Panc1 (cell line): ENCODE measurements around the gene SLC43A1.
A peak's percentile ranks its signal among the peaks of the same experiment; 100 is the strongest.

Experiments
- CTCF ChIP-seq: fragments of 450-650 bp; IDR thresholded peaks from 2 replicates; pipeline ENCODE4 v1.5.1; 2017; ENCODE audit warnings: mild to moderate bottlenecking
- SIN3A ChIP-seq: IDR thresholded peaks from 2 replicates; pipeline ENCODE4 v1.6.1; 2012; ENCODE audit warnings: low read depth, mild to moderate bottlenecking, low read length, moderate library complexity, borderline replicate concordance; ENCODE audit not compliant: insufficient read depth
- TF ChIP-seq, protein P1 (sequence below), 2 experiments: IDR thresholded peaks; 2 replicates each; pipeline ENCODE4 v1.6.1; 2011 to 2012; ENCODE audit warnings: low read depth in 2 of 2, control low read depth in 1 of 2, low read length in 1 of 2, mild to moderate bottlenecking in 1 of 2, moderate library complexity in 1 of 2; ENCODE audit not compliant: insufficient read depth in 1 of 2

DNA sequence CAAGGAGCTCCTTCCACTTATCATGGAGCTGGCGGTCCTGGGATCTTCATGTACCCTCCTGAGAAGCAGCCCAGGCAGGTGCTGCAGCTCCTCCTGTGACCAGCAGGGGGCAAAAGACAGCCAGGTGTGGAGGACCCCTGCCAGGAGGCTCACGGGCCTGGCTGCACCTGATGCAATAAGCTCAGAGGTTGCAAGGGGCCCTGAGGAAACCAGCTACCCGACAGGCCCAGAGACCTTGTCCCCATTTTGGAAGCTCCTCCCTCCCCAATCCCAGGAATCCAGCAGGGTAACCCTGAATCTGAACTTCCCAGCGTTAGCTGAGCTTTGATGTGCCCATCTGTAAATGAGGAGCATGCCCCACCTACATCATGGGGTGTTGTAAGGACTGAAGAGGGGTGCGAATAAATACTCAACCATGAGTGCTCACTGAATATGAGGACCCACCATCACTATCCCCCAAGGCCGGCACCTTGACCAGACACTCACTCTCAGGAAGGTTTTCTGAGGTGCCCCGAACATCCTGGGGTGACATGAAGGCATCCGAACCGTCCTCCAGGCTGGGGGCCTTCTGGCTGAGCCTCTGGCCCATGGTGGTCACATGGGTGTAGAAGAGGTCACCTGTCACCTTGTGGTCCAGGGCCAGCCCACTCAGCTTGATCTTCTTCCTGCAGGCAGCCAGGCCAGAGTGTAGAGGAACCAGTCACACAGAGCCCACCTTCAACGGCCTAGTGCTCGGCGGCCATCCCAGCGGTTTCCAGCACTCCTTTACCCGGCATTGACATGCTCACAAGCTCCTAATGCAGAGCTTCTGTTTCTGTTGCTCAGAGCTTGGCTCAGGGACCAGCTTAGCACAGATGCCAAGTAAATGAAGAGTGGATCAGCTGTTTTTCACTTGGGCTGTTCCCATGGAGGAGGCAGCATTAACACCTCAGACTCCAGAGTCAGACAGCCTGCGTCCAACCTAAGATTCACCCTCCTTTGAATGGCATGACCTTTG lies 21.7 kb downstream of the SLC43A1 start:
- TF ChIP-seq CTCF (peak; percentile 93), SIN3A (no peak)
- TF ChIP-seq, protein P1, sequence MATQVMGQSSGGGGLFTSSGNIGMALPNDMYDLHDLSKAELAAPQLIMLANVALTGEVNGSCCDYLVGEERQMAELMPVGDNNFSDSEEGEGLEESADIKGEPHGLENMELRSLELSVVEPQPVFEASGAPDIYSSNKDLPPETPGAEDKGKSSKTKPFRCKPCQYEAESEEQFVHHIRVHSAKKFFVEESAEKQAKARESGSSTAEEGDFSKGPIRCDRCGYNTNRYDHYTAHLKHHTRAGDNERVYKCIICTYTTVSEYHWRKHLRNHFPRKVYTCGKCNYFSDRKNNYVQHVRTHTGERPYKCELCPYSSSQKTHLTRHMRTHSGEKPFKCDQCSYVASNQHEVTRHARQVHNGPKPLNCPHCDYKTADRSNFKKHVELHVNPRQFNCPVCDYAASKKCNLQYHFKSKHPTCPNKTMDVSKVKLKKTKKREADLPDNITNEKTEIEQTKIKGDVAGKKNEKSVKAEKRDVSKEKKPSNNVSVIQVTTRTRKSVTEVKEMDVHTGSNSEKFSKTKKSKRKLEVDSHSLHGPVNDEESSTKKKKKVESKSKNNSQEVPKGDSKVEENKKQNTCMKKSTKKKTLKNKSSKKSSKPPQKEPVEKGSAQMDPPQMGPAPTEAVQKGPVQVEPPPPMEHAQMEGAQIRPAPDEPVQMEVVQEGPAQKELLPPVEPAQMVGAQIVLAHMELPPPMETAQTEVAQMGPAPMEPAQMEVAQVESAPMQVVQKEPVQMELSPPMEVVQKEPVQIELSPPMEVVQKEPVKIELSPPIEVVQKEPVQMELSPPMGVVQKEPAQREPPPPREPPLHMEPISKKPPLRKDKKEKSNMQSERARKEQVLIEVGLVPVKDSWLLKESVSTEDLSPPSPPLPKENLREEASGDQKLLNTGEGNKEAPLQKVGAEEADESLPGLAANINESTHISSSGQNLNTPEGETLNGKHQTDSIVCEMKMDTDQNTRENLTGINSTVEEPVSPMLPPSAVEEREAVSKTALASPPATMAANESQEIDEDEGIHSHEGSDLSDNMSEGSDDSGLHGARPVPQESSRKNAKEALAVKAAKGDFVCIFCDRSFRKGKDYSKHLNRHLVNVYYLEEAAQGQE (IDR thresholded peaks at IDR 0.05; ENCODE audit: insufficient read depth in 1 of 2, low read depth in 2 of 2, low read length in 1 of 2), result no peak
